BLaER1 (cell line): ENCODE measurements around the gene PKP3.
"Not testable (repeated sequence)": the region's sequence is repeated elsewhere in the genome, so short reads cannot be mapped to it uniquely, and the experiment has no call there.

ENCODE experiments used
- H3K27ac ChIP-seq: shearing (Covaris generic); formaldehyde crosslinking; 2 replicates; pipeline ENCODE4 v1.8.1; 2022
- H3K27me3 ChIP-seq: shearing (Covaris generic); formaldehyde crosslinking; 2 replicates; pipeline ENCODE4 v1.8.1; 2022
- H3K36me3 ChIP-seq: shearing (Covaris generic); formaldehyde crosslinking; 2 replicates; pipeline ENCODE4 v1.8.1; 2022
- H3K4me1 ChIP-seq: shearing (Covaris generic); formaldehyde crosslinking; 2 replicates; pipeline ENCODE4 v1.8.1; 2022
- H3K4me2 ChIP-seq: shearing (Covaris generic); formaldehyde crosslinking; 2 replicates; pipeline ENCODE4 v1.8.1; 2022
- H3K4me3 ChIP-seq: shearing (Covaris generic); formaldehyde crosslinking; 2 replicates; pipeline ENCODE4 v1.8.1; 2022
- H3K9ac ChIP-seq: shearing (Covaris generic); formaldehyde crosslinking; 2 replicates; pipeline ENCODE4 v1.8.1; 2022
- H3K9me3 ChIP-seq: shearing (Covaris generic); formaldehyde crosslinking; 2 replicates; pipeline ENCODE4 v1.8.1; 2022
- H4K20me1 ChIP-seq: shearing (Covaris generic); formaldehyde crosslinking; 2 replicates; pipeline ENCODE4 v1.8.1; 2022
- Cebpa-rat ChIP-seq: shearing (Covaris generic); IDR thresholded peaks from 2 replicates; pipeline ENCODE4 v1.8.1; 2022

Gene PKP3

GRCh38 chr11:395866-396265 lies 1.9 kb downstream of the PKP3 start:
- Histone ChIP-seq H3K27ac (no peak overlapping the region), H3K4me2 (peak overlapping the region; percentile 79; the same call in 1 of the 2 replicates), H3K9ac (no peak overlapping the region)

DNA sequence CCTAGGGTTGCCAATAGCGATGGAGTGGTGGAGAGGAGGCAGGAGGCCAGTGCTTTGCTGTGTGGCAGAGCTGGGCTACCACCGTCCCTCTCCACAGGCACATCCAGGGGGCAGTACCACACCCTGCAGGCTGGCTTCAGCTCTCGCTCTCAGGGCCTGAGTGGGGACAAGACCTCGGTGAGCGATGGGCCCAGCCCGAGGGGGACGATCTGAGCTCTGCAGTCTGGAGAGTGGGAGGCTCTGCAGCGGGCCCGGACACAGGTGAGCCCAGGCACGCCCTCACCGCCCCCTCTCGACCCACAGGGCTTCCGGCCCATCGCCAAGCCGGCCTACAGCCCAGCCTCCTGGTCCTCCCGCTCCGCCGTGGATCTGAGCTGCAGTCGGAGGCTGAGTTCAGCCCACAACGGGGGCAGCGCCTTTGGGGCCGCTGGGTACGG lies 2.5 kb downstream of the PKP3 start:
- TF ChIP-seq Cebpa-rat = no peak
- Histone ChIP-seq H3K4me3 (peak overlapping the region; percentile 63), H3K4me1 (peaks cover 15% of the 10 kb centered on the region), H3K27ac (peak overlapping the region; percentile 26; the same call in 1 of the 2 replicates), H4K20me1 (no peaks in the 10 kb centered on the region), H3K4me2 (peak overlapping the region; percentile 79), H3K9me3 (peaks cover 9% of the 10 kb centered on the region), H3K27me3 (peaks cover 16% of the 10 kb centered on the region), H3K9ac (0 out of 2 replicates have a peak overlapping the region, but pooled peaks have one; percentile 34), H3K36me3 (no peaks in the 10 kb centered on the region)

More at GRCh38 chr11:395866-396265, 1.9 kb downstream of the PKP3 start:
- H4K20me1 ChIP-seq = no peaks in the 10 kb centered on the region
- H3K27me3 ChIP-seq = peaks cover 16% of the 10 kb centered on the region
- peaks cover 9% of the 10 kb centered on the region for H3K9me3 ChIP-seq
- peaks cover 15% of the 10 kb centered on the region for H3K4me1 ChIP-seq
- TF ChIP-seq Cebpa-rat = no peak
- H3K36me3 ChIP-seq = no peaks in the 10 kb centered on the region
- no peak overlapping the region for H3K4me3 ChIP-seq

GRCh38 chr11:396948-397548 lies 3.0 kb downstream of the PKP3 start:
- Histone ChIP-seq H3K4me3 (peak overlapping the region; percentile 63), H3K9ac (0 out of 2 replicates have a peak overlapping the region, but pooled peaks have one; percentile 34), H3K27me3 (peaks cover 16% of the 10 kb centered on the region), H4K20me1 (no peaks in the 10 kb centered on the region), H3K9me3 (peaks cover 9% of the 10 kb centered on the region), H3K4me2 (peak overlapping the region; percentile 79), H3K36me3 (no peaks in the 10 kb centered on the region), H3K27ac (peak overlapping the region; percentile 26; the same call in 1 of the 2 replicates), H3K4me1 (peaks cover 15% of the 10 kb centered on the region)
- no peak for TF ChIP-seq Cebpa-rat

DNA sequence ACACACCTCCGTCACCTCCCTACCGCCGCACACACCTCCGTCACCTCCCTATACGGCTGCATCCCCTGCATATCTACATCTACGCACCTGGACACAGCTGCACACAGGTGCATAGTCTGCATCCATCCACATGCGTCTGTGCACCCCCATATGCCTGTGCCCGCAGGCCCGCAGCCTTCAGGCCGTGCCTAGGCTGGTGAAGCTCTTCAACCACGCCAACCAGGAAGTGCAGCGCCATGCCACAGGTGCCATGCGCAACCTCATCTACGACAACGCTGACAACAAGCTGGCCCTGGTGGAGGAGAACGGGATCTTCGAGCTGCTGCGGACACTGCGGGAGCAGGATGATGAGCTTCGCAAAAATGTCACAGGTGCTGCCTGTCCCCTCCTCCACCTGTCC lies 4.8 kb downstream of the PKP3 start:
- Histone ChIP-seq H4K20me1 (no peaks in the 10 kb centered on the region), H3K4me2 (no peak overlapping the region), H3K27ac (no peak overlapping the region), H3K36me3 (no peaks in the 10 kb centered on the region), H3K4me3 (no peak overlapping the region), H3K4me1 (peaks cover 15% of the 10 kb centered on the region), H3K9me3 (peaks cover 9% of the 10 kb centered on the region), H3K9ac (no peak overlapping the region), H3K27me3 (peaks cover 16% of the 10 kb centered on the region)
- TF ChIP-seq Cebpa-rat = no peak

DNA sequence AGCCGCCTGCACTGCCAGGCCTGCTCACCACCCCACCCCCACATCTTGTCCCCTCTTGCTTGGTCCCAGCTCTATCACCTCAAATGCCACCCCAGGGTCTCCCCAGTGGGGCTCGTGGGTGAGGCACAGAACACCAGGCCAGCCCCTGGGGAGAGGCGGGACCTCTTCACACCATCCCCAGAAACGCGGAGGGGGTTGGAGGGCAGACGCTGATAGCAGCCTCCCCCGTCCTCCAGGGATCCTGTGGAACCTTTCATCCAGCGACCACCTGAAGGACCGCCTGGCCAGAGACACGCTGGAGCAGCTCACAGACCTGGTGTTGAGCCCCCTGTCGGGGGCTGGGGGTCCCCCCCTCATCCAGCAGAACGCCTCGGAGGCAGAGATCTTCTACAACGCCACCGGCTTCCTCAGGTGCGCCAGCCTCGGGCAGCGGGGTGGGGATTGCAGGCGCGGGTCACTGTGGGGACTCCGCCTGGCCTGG lies 5.8 kb downstream of the PKP3 start:
- H3K27me3 ChIP-seq = peaks cover 16% of the 10 kb centered on the region
- no peaks in the 10 kb centered on the region for H3K36me3 ChIP-seq
- no peak overlapping the region for H3K4me2 ChIP-seq
- H3K4me3 ChIP-seq = no peak overlapping the region
- peaks cover 15% of the 10 kb centered on the region for H3K4me1 ChIP-seq
- peaks cover 9% of the 10 kb centered on the region for H3K9me3 ChIP-seq
- TF ChIP-seq Cebpa-rat = no peak
- H3K9ac ChIP-seq = no peak overlapping the region
- H4K20me1 ChIP-seq = no peaks in the 10 kb centered on the region
- no peak overlapping the region for H3K27ac ChIP-seq

DNA sequence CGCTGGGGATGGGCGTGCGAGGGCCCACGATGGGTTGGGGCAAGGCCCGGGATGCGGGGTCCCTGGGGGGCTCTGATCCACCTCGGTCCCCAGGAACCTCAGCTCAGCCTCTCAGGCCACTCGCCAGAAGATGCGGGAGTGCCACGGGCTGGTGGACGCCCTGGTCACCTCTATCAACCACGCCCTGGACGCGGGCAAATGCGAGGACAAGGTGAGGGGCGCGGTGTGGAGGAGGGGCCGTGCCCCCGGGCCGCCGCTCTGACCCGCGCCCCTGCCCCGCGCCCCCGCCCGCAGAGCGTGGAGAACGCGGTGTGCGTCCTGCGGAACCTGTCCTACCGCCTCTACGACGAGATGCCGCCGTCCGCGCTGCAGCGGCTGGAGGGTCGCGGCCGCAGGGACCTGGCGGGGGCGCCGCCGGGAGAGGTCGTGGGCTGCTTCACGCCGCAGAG lies 6.3 kb downstream of the PKP3 start:
- no peak overlapping the region for H3K4me2 ChIP-seq
- no peak overlapping the region for H3K4me3 ChIP-seq
- no peak overlapping the region for H3K27ac ChIP-seq
- no peak overlapping the region for H3K9ac ChIP-seq
- no peaks in the 10 kb centered on the region for H4K20me1 ChIP-seq
- H3K36me3 ChIP-seq = no peaks in the 10 kb centered on the region
- H3K27me3 ChIP-seq = peaks cover 16% of the 10 kb centered on the region
- TF ChIP-seq Cebpa-rat = no peak
- H3K9me3 ChIP-seq = peaks cover 9% of the 10 kb centered on the region
- H3K4me1 ChIP-seq = peaks cover 20% of the 10 kb centered on the region

GRCh38 chr11:401196-401595 lies 7.2 kb downstream of the PKP3 start:
- not testable (repeated sequence) for H3K27ac ChIP-seq, H3K4me3 ChIP-seq, H3K4me2 ChIP-seq, H3K9ac ChIP-seq, H4K20me1 ChIP-seq, H3K36me3 ChIP-seq, H3K9me3 ChIP-seq
- peaks cover 27% of the 10 kb centered on the region for H3K4me1 ChIP-seq
- H3K27me3 ChIP-seq = peaks cover 16% of the 10 kb centered on the region

DNA sequence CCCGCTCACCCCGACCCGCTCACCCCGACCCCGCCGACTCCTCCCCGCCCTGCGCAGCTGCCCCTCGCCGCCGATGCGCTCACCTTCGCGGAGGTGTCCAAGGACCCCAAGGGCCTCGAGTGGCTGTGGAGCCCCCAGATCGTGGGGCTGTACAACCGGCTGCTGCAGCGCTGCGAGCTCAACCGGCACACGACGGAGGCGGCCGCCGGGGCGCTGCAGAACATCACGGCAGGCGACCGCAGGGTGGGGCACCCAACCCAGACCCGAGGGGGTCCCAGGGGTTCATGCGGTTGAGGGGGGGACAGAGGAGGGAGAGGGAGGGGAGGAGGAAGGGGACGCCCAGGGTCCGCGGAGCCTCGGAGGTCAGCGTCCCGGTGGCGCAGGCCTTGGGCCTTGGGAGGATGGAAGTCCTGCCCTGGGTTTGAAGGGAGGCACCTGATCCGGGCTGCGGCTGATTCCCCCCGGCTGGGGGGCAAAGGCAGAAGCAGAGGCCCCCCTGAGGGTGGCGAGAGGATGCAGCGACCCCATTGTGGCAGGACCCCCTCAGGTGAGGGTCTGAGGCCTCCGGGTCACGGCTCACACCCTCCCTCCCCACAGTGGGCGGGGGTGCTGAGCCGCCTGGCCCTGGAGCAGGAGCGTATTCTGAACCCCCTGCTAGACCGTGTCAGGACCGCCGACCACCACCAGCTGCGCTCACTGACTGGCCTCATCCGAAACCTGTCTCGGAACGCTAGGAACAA lies 9.2 kb downstream of the PKP3 start:
- Histone ChIP-seq H3K4me3 (no peak overlapping the region), H3K9ac (no peak overlapping the region), H3K9me3 (peaks cover 9% of the 10 kb centered on the region), H3K36me3 (0 out of 2 replicates have a peak, but pooled peaks cover 3% of the 10 kb centered on the region), H3K4me1 (peaks cover 30% of the 10 kb centered on the region), H3K4me2 (no peak overlapping the region), H3K27me3 (peaks cover 16% of the 10 kb centered on the region), H3K27ac (no peak overlapping the region), H4K20me1 (peaks cover 10% of the 10 kb centered on the region)
- no peak for TF ChIP-seq Cebpa-rat

GRCh38 chr11:403761-404431 lies 9.9 kb downstream of the PKP3 start:
- Histone ChIP-seq H3K27ac (no peak overlapping the region), H3K4me3 (no peak overlapping the region), H3K4me1 (peaks cover 37% of the 10 kb centered on the region), H4K20me1 (peaks cover 10% of the 10 kb centered on the region), H3K9me3 (peaks cover 9% of the 10 kb centered on the region), H3K36me3 (peaks cover 3% of the 10 kb centered on the region; the same call in 1 of the 2 replicates), H3K27me3 (peaks cover 14% of the 10 kb centered on the region), H3K9ac (no peak overlapping the region), H3K4me2 (no peak overlapping the region)
- TF ChIP-seq Cebpa-rat = no peak
